K562 (cell line): ENCODE results near the gene ZMIZ1. TPM values are rescaled to one million over a fixed set of nuclear protein-coding genes. Genes with fewer than 3 reads are reported as not detected.

Experiments used
- ATAC-seq: fragments of 200-7000 bp; cut with Tn5 transposase; 3 replicates; pipeline ENCODE4 v1.9.1; 2020; ENCODE audit warnings: moderate library complexity
- BruUV-seq: library from RNA; stranded (reverse); fragments of 400-500 nt; replicated peaks from 2 replicates; lab custom pipeline; 2021; lab: Mats Ljungman, UMichigan
- CTCF ChIA-PET: fragments of 300-600 bp; formaldehyde crosslinking; extraction: SDS; loops from one replicate; lab custom pipeline; 2021; ENCODE audit warnings: low intra/inter-chr PET ratio; lab: Yijun Ruan, JAX
- POLR2A ChIA-PET: fragments of 300-600, 350-650 bp; sonication (Branson Sonifier 250); formaldehyde crosslinking; extraction: SDS; loops from one replicate; lab custom pipeline; 2021; ENCODE audit warnings: antibody characterized with exemption, inconsistent platforms; lab: Yijun Ruan, JAX
- DNase-seq, 4 experiments: peaks; one replicate each; pipeline versions ENCODE4 v3.0.0 to v3.0.0-alpha.2; 2011 to 2018; ENCODE audit warnings: low spot score in 3 of 4, mixed read lengths in 3 of 4; ENCODE audit errors: extremely low read depth in 1 of 4
- FAIRE-seq: peaks from 2 replicates; lab custom pipeline; 2011; peaks lifted over from hg19 to GRCh38; lab: Jason Lieb, UNC
- H2AFZ ChIP-seq: 2 replicates; pipeline ENCODE4 v1.6.0; 2011; ENCODE audit warnings: low read depth, low read length, control low read depth, inconsistent platforms
- H3K27ac ChIP-seq: fragments of 200-600 bp; 3 replicates; pipeline ENCODE4 v1.8.0; 2011; ENCODE audit warnings: low read depth, mild to moderate bottlenecking, control low read depth, inconsistent platforms, low read length, moderate library complexity, mixed read lengths; ENCODE audit errors: extremely low read depth
- H3K27me3 ChIP-seq, 2 experiments: fragments of 300-600 bp in 1 of 2; 2 replicates in 1 of 2; 3 replicates in 1 of 2; pipeline versions ENCODE4 v1.6.0 to v1.8.0; 2011; ENCODE audit warnings: inconsistent platforms in 2 of 2, low read length in 2 of 2, mild to moderate bottlenecking in 1 of 2, mixed read lengths in 1 of 2, moderate library complexity in 1 of 2; ENCODE audit not compliant: control insufficient read depth in 2 of 2, insufficient read depth in 2 of 2
- H3K36me3 ChIP-seq: fragments of 300-600 bp; 3 replicates; pipeline ENCODE4 v1.8.0; 2011; ENCODE audit warnings: mild to moderate bottlenecking, low read length, inconsistent platforms; ENCODE audit not compliant: control insufficient read depth, insufficient read depth
- H3K4me1 ChIP-seq, 2 experiments: fragments of 200-600 bp in 1 of 2; replicated peaks in 1 of 2; 2 replicates in 1 of 2; 3 replicates in 1 of 2; pipeline versions ENCODE4 v1.5.1 to v1.8.0; 2011; ENCODE audit warnings: inconsistent platforms in 2 of 2, low read length in 2 of 2, mild to moderate bottlenecking in 1 of 2, mixed read lengths in 1 of 2, moderate library complexity in 1 of 2; ENCODE audit not compliant: control insufficient read depth in 2 of 2, insufficient read depth in 2 of 2
- H3K4me2 ChIP-seq: 2 replicates; pipeline ENCODE4 v1.6.1; 2011; ENCODE audit warnings: low read length, control low read depth, inconsistent platforms, mixed read lengths; ENCODE audit not compliant: insufficient read depth
- H3K4me3 ChIP-seq: fragments of 200-600 bp; sonication (generic), shearing (Covaris generic); 2 replicates; pipeline ENCODE4 v1.5.1; 2016; ENCODE audit warnings: control low read depth, inconsistent platforms
- H3K79me2 ChIP-seq: fragments of 200-600 bp; 3 replicates; pipeline ENCODE4 v1.8.0; 2011; ENCODE audit warnings: low read length, inconsistent platforms; ENCODE audit not compliant: control insufficient read depth, insufficient read depth
- H3K9ac ChIP-seq, 2 experiments: 2 replicates each; pipeline versions ENCODE4 v1.6.0 to v1.6.1; 2011; ENCODE audit warnings: low read depth in 2 of 2, low read length in 2 of 2, control low read depth in 1 of 2, inconsistent platforms in 1 of 2, mild to moderate bottlenecking in 1 of 2, mixed read lengths in 1 of 2; ENCODE audit not compliant: insufficient read depth in 1 of 2
- H3K9me1 ChIP-seq: one replicate; pipeline ENCODE4 v1.6.0; 2011; ENCODE audit warnings: inconsistent platforms, mild to moderate bottlenecking, low read length, moderate library complexity; ENCODE audit not compliant: control insufficient read depth, insufficient read depth
- H3K9me3 ChIP-seq: replicated peaks from 2 replicates; pipeline ENCODE4 v1.5.1; 2011; ENCODE audit warnings: low read depth, low read length, inconsistent platforms; ENCODE audit not compliant: control insufficient read depth, insufficient read depth
- H4K20me1 ChIP-seq: replicated peaks from 2 replicates; pipeline ENCODE4 v1.6.1; 2011; ENCODE audit warnings: low read length, inconsistent platforms, mixed read lengths; ENCODE audit not compliant: control insufficient read depth, insufficient read depth
- KHSRP ChIP-seq: fragments of 450-650 bp; IDR thresholded peaks from 2 replicates; pipeline ENCODE4 v1.6.1; 2017
- MXI1 ChIP-seq: IDR thresholded peaks from 2 replicates; pipeline ENCODE4 v1.6.1; 2011; ENCODE audit warnings: low read depth, mild to moderate bottlenecking, improper control_type of control experiment, low read length
- SPI1 ChIP-seq: IDR thresholded peaks from 2 replicates; pipeline ENCODE4 v1.6.1; 2011; ENCODE audit warnings: low read depth, low read length, control low read depth, borderline replicate concordance
- WGBS: fragments of 100-300 bp; shearing (Covaris generic); methylation state at CpG from one replicate; pipeline ENCODE4 v1.1.6; 2016; ENCODE audit warnings: low coverage, mixed read lengths; ENCODE audit not compliant: insufficient coverage; ENCODE audit errors: missing lambda C conversion rate; 5-methylcytosine and 5-hydroxymethylcytosine counted together
- in situ Hi-C: fragments of 300-500 bp; cut with MboI; formaldehyde crosslinking; loops from 4 replicates; pipeline ENCODE4 v1.15.0; 2018; ENCODE audit warnings: inconsistent platforms, mixed read lengths
- intact Hi-C: fragments of 100-400 bp; cut with micrococcal nuclease; formaldehyde crosslinking; loops from 2 replicates; pipeline ENCODE4 v1.14.2; 2022
- polyA plus RNA-seq, 8 experiments: library from polyadenylated mRNA; depleted of rRNA in 4 of 8; stranded (reverse) in 5 of 8; unstranded in 3 of 8; fragments of >200 nt; fragmentation: Nextera tagmentation in 2 of 8; fragmentation: Illumina TruSeq in 1 of 8; extraction: Ambion mirVana in 2 of 8; extraction: Trizol in 1 of 8; gene quantifications; 2 replicates each; pipeline versions ENCODE4 v1.2.1 to v1.2.3, GENCODE V29; 2011 to 2014; ENCODE audit warnings: inconsistent platforms in 1 of 8, missing spikeins in 1 of 8
- total RNA-seq, 7 experiments: library from RNA; depleted of rRNA in 6 of 7; stranded (reverse); fragments of >200 nt in 6 of 7; fragmentation: Illumina TruSeq in 2 of 7; extraction: Trizol in 2 of 7; gene quantifications; 2 replicates each; pipeline versions ENCODE4 v1.2.1 to v1.2.3, GENCODE V29; 2011 to 2021; ENCODE audit warnings: low replicate concordance in 1 of 7

The ZMIZ1 gene
- total and polyA plus RNA-seq, 9 of the 15 experiments (the other 6 are each of a cell fraction or from before 2014, with no cell fraction given) = 1.0 to 37.3 (median 4.3) TPM

- TF ChIP-seq KHSRP = no peak
- TF ChIP-seq SPI1 = peak; percentile 34; the same call in 1 of the 2 replicates
- TF ChIP-seq MXI1 = no peak
- no peak overlapping the region for H3K4me2 ChIP-seq
- H3K9ac ChIP-seq = peak overlapping the region in 1 of 2 experiments; percentile 65; a peak in 2 of 4 replicates
- ChIA-PET CTCF (interaction anchor here (0.5 kb wide), 1 partner anchor 26 kb away, joined by 3 read pairs; no protein-coding TSS in a partner anchor), POLR2A (interaction anchor here (0.5 to 1.5 kb wide), 5 partner anchors 10 to 129 kb away, joined by 3 to 6 read pairs (median 3); no protein-coding TSS in a partner anchor)
- in situ Hi-C loops (no loop called here), intact Hi-C loops (no loop called here)
- 74% methylated on average over 6 of the region's 6 CpGs for WGBS
- H3K4me3 ChIP-seq = no peak overlapping the region
- no peaks in the 10 kb centered on the region for H3K79me2 ChIP-seq
- no peaks in the 10 kb centered on the region for H3K36me3 ChIP-seq
- H3K4me1 ChIP-seq = peaks cover 0 to 18% of the 10 kb centered on the region in 2 experiments; a peak in 2 of 5 replicates
- H3K27me3 ChIP-seq = no peaks in the 10 kb centered on the region
- no peak for ATAC-seq
- no peak for FAIRE-seq
- no TSS peak for BruUV-seq
- H3K27ac ChIP-seq = no peak overlapping the region
- no peaks in the 10 kb centered on the region for H3K9me1 ChIP-seq
- no peak overlapping the region for H2AFZ ChIP-seq
- no peak for DNase-seq
- peaks cover 28% of the 10 kb centered on the region; the same call in 1 of the 2 replicates for H4K20me1 ChIP-seq
- no peaks in the 10 kb centered on the region; the same call in 1 of the 2 replicates for H3K9me3 ChIP-seq
Observed at GRCh38 chr10:79247373-79248137, 178.8 kb downstream of the ZMIZ1 start.
